GM19239 (cell line): ENCODE data around the gene VSIG10L2.
A peak's percentile ranks its signal among the peaks of the same experiment; 100 is the strongest.

ENCODE experiments used
- DNase-seq: peaks from one replicate; pipeline ENCODE4 v3.0.0; 2011; ENCODE audit warnings: low spot score; ENCODE audit not compliant: insufficient read length
- FAIRE-seq: peaks from 2 replicates; lab custom pipeline; 2011; peaks lifted over from hg19 to GRCh38; lab: Jason Lieb, UNC

Gene VSIG10L2

GRCh38 chr11:125926682-125927081, 19.2 kb upstream of the VSIG10L2 start:
- DNase-seq, result no peak
- no peak for FAIRE-seq

- FAIRE-seq (no peak), DNase-seq (no peak)
Measured at GRCh38 chr11:125929445-125930075, 16.3 kb upstream of the VSIG10L2 start.

GRCh38 chr11:125930076-125930450, 15.8 kb upstream of the VSIG10L2 start:
- no peak for FAIRE-seq
- no peak for DNase-seq

DNA sequence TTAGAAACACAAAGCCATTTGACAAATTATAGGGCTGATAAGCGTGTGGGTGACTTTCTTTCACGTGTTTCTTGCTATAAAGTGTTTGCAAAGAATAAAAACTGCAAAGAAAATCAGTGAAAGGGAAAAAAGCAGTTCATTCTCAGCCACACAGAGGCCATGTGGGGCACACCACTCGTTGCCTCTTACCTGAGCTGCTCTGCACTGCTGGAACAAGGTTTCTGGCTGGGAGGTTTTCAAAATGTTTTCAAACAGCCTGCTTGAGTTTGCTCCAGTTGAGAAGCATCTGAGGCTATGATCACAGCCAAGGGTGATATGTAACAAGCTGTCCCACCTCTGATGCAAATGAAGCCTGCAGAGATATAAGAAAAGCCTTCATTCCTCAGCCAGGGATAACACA, 14.7 kb upstream of the VSIG10L2 start:
- FAIRE-seq (no peak), DNase-seq (no peak)

DNA sequence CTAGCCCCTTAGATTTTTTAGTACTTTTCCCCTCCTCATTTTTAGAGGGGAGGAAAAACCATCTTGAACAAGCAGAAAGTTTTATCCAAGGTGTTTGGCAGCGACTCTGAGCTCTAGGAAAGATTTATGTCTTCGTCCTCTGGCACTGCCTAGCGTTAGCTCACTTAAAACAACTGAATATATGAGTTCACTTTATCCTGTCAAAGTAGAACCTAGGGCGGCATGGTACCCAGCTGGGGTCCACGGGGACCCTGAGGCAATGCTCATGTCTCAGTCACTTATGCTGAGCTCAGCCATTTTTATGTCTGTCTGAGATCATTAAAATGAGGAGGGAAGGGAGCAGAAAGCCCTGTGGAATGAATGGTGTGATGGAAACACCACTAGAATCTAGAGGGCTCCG, 14.2 kb upstream of the VSIG10L2 start:
- no peak for DNase-seq
- no peak for FAIRE-seq

GRCh38 chr11:125932301-125932700, 13.5 kb upstream of the VSIG10L2 start:
- no peak for DNase-seq
- FAIRE-seq, result no peak

GRCh38 chr11:125933030-125933813, 12.6 kb upstream of the VSIG10L2 start:
- DNase-seq, result no peak
- no peak for FAIRE-seq

DNA sequence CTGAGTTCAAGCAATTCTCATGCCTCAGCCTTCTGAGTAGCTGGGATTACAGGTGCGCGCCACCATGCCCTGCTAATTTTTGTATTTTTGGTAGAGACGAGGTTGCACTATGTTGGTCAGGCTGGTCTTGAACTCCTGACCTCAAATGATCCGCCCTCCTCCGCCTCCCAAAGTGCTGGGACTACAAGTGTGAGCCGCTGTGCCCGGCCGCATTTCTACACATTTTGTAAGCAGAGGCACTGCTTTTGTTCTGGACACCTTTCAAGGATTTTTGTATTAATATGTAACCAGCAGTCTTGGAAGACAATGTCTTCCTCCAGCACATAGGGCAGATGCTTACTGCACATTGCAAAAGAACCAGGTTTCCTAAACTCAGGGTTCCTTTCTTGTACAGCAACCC, 11.4 kb upstream of the VSIG10L2 start:
- FAIRE-seq, result no peak
- DNase-seq, result no peak

GRCh38 chr11:125935056-125935455, 10.8 kb upstream of the VSIG10L2 start:
- no peak for FAIRE-seq
- DNase-seq, result no peak

- no peak for FAIRE-seq
- DNase-seq, result no peak
Measured at GRCh38 chr11:125935618-125936199, 10.1 kb upstream of the VSIG10L2 start.

DNA sequence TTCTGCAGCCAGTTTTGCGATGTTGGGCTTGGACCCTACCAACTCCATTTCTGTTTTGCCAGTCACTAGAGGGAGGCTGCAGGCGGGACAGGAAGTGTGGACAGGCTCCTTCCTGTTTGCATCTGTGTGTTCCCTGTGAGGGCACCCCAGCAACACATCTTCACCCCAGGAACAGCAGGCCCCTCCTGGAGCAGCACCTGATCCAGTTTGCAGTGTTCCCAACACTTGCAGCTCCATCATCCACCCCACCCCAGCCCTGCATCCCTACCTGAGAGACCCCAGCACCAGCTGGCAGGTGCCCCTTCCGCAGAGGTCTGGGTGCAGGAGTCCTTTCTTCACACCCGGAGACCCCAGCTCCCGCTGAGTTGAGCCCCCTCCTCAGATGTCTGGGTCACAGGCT, 7.4 kb upstream of the VSIG10L2 start:
- FAIRE-seq (no peak), DNase-seq (no peak)

GRCh38 chr11:125939081-125939521, 6.7 kb upstream of the VSIG10L2 start:
- DNase-seq, result no peak
- FAIRE-seq, result no peak

DNA sequence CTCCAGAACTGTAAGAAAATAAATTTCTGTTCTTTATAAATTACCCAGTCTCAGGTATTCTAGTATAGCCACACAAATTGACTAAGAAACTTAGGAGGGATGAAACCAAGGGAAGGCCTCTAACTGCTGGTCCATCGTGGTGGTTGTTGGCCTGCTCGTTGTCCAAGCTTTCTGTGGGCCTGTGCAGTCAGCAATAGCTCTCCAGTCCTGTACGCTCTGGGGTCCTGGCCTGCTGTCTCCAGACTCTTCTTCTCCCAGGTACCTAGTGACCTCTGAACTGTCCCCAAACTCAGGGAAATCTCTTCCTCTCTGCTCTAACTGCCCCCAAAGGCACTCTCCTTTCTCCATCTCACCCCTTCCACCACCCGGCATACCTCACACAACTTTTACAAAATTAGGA, 5.7 kb upstream of the VSIG10L2 start:
- no peak for FAIRE-seq
- no peak for DNase-seq

- no peak for DNase-seq
- no peak for FAIRE-seq
Measured at GRCh38 chr11:125941267-125941618, 4.6 kb upstream of the VSIG10L2 start.

DNA sequence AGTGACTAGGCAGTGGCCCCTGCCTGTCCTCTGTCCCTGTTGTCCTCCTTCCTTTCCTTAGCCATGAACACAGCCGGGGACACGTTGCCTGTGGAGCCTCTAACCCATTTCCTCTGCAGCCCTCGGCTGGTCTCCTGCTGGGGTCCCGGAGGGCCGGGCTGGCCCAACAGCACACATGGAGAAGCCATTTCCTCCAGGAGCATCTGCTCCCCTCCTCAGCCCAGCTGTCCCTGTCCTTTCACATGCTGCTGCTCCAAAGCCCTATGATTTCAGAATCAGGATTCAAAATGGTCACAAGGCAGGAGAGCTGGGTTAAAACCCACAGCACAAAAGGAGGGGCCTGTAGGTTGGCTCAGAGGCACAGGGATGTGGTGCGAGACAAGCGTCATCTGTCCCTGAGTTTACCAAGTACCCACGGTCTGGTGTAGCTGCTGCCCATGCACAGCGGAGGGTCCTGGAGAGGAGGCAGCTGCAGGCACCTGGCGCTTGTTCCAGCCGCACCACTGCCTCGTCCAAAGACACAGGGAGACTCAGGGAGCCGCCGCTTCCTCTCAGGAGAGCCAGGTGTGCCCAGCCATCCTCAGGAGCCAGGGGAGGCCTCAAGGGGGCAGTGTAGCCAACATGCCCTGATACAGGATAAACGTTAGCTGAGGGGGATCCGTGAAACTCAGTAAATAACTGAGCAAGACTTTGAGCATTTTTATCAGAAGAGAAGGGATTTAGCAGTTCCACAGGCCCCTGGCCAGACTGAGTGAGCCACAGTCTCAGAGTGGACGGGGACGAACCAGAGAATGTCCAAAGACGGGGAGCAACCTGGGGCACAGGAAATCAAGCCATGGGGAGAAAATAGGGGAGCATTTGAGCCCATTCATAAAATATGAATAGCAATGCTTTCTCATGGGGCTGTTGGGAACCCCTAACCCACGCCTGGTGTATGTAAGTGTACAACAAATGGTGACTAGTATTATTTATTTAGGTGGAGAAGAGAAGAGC, 3.9 kb upstream of the VSIG10L2 start:
- DNase-seq, result peak; percentile 36
- no peak for FAIRE-seq

GRCh38 chr11:125942771-125943428, 2.9 kb upstream of the VSIG10L2 start:
- FAIRE-seq (no peak), DNase-seq (no peak)

GRCh38 chr11:125943661-125944349, 2.0 kb upstream of the VSIG10L2 start:
- FAIRE-seq (no peak), DNase-seq (no peak)

GRCh38 chr11:125944350-125945010, 1.4 kb upstream of the VSIG10L2 start:
- no peak for FAIRE-seq
- DNase-seq, result no peak
